Measurements from ENCODE around the gene APOC3. TPM values are rescaled to one million over a fixed set of nuclear protein-coding genes. Genes with fewer than 3 reads are reported as not detected.

APOC3 gene
- total and polyA plus RNA-seq, 4 donors: 1.4 TPM; not detected in 3

GRCh38 chr11:116842909-116843308, 13.2 kb downstream of the APOC3 start:
- Histone ChIP-seq H3K4me1 (ENCODE audit: control insufficient read depth, insufficient read depth, low read length) (peaks cover 13% of the 10 kb centered on the region), H3K27me3 (ENCODE audit: control insufficient read depth, insufficient read depth, low read length) (no peaks in the 10 kb centered on the region), H3K36me3 (ENCODE audit: control insufficient read depth, insufficient read depth, low read length) (peaks cover 36% of the 10 kb centered on the region), H3K27ac (ENCODE audit: low read depth, low read length) (no peak overlapping the region), H3K9me3 (ENCODE audit: control insufficient read depth, insufficient read depth, low read length) (no peaks in the 10 kb centered on the region), H3K4me3 (ENCODE audit: low read depth, low read length) (no peak overlapping the region)
- WGBS (ENCODE audit: insufficient coverage): 93% methylated on average over 4 of the region's 4 CpGs
- DNase-seq (ENCODE audit: low read depth in 4 of 6, low spot score in 6 of 6): no peak

- WGBS (ENCODE audit: insufficient coverage): 91% methylated on average over 3 of the region's 9 CpGs
- Histone ChIP-seq H3K4me1 (ENCODE audit: control insufficient read depth, insufficient read depth, low read length) (peaks cover 13% of the 10 kb centered on the region), H3K27me3 (ENCODE audit: control insufficient read depth, insufficient read depth, low read length) (no peaks in the 10 kb centered on the region), H3K36me3 (ENCODE audit: control insufficient read depth, insufficient read depth, low read length) (peaks cover 39% of the 10 kb centered on the region), H3K27ac (ENCODE audit: low read depth, low read length) (no peak overlapping the region), H3K4me3 (ENCODE audit: low read depth, low read length) (no peak overlapping the region), H3K9me3 (ENCODE audit: control insufficient read depth, insufficient read depth, low read length) (no peaks in the 10 kb centered on the region)
- no peak for DNase-seq (ENCODE audit: low read depth in 4 of 6, low spot score in 6 of 6)
These were observed 14.0 kb downstream of the APOC3 start for GRCh38 chr11:116843661-116844060.

- Histone ChIP-seq H3K36me3 (ENCODE audit: control insufficient read depth, insufficient read depth, low read length) (peaks cover 49% of the 10 kb centered on the region), H3K9me3 (ENCODE audit: control insufficient read depth, insufficient read depth, low read length) (no peaks in the 10 kb centered on the region), H3K4me3 (ENCODE audit: low read depth, low read length) (no peak overlapping the region), H3K27me3 (ENCODE audit: control insufficient read depth, insufficient read depth, low read length) (no peaks in the 10 kb centered on the region), H3K4me1 (ENCODE audit: control insufficient read depth, insufficient read depth, low read length) (peaks cover 13% of the 10 kb centered on the region), H3K27ac (ENCODE audit: low read depth, low read length) (no peak overlapping the region)
- no peak for DNase-seq (ENCODE audit: low read depth in 4 of 6, low spot score in 6 of 6)
- 100% methylated on average over 1 of the region's 4 CpGs for WGBS (ENCODE audit: insufficient coverage)
These were observed 15.0 kb downstream of the APOC3 start for GRCh38 chr11:116844722-116845121.

DNA sequence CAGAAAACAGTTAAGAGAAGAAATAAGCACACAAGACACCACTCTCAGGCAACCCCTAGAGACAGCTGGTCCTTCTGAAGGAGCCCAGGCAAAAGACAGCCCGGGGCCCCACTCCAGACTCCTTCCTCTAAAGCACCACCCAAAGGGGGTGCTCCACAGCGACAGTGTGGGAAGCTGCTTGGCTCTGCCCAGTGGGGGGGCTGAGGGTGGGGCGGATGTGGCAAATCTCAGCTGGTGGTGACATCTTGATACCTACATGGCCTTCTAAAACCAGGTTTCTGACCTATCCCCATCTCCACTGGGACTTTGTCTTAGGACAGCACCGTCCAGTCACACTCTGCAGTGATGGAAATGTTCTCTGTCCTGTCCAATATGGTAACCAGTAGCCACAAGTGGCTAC, 17.9 kb downstream of the APOC3 start:
- Histone ChIP-seq H3K4me1 (ENCODE audit: control insufficient read depth, insufficient read depth, low read length) (peaks cover 4% of the 10 kb centered on the region), H3K9me3 (ENCODE audit: control insufficient read depth, insufficient read depth, low read length) (no peaks in the 10 kb centered on the region), H3K27me3 (ENCODE audit: control insufficient read depth, insufficient read depth, low read length) (no peaks in the 10 kb centered on the region), H3K27ac (ENCODE audit: low read depth, low read length) (no peak overlapping the region), H3K36me3 (ENCODE audit: control insufficient read depth, insufficient read depth, low read length) (peaks cover 49% of the 10 kb centered on the region), H3K4me3 (ENCODE audit: low read depth, low read length) (no peak overlapping the region)
- WGBS (ENCODE audit: insufficient coverage): 100% methylated on average over 1 of the region's 4 CpGs
- DNase-seq (ENCODE audit: low read depth in 4 of 6, low spot score in 6 of 6): no peak

DNA sequence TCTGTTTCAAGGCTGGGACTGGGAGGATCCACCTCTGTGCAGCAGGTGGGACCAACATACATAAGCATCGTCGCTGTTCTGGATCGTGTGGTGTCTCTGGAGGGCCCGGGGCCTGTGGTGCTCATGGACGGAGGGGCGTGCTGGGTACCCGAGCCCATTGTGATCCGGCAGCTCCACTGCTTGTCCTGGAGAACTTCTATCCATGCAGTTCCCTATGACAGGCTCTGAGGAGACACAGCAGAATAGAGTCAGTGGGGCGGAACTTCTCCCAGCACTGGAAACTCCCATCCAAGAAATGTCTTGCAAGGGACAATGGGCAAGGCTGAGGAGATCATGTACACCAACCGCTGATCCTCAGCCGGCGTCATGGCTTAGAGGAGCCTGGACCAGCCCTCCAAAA, 19.4 kb downstream of the APOC3 start:
- Histone ChIP-seq H3K9me3 (ENCODE audit: control insufficient read depth, insufficient read depth, low read length) (no peaks in the 10 kb centered on the region), H3K27me3 (ENCODE audit: control insufficient read depth, insufficient read depth, low read length) (no peaks in the 10 kb centered on the region), H3K36me3 (ENCODE audit: control insufficient read depth, insufficient read depth, low read length) (peaks cover 45% of the 10 kb centered on the region), H3K27ac (ENCODE audit: low read depth, low read length) (no peak overlapping the region), H3K4me1 (ENCODE audit: control insufficient read depth, insufficient read depth, low read length) (peaks cover 4% of the 10 kb centered on the region), H3K4me3 (ENCODE audit: low read depth, low read length) (no peak overlapping the region)
- DNase-seq (ENCODE audit: low read depth in 4 of 6, low spot score in 6 of 6): no peak
- 92% methylated on average over 12 of the region's 12 CpGs for WGBS (ENCODE audit: insufficient coverage)

GRCh38 chr11:116849486-116849885, 19.8 kb downstream of the APOC3 start:
- no peak overlapping the region for H3K27ac ChIP-seq (ENCODE audit: low read depth, low read length)
- WGBS (ENCODE audit: insufficient coverage): 91% methylated on average over 5 of the region's 6 CpGs
- peaks cover 47% of the 10 kb centered on the region for H3K36me3 ChIP-seq (ENCODE audit: control insufficient read depth, insufficient read depth, low read length)
- H3K4me3 ChIP-seq (ENCODE audit: low read depth, low read length): no peak overlapping the region
- peaks cover 4% of the 10 kb centered on the region for H3K4me1 ChIP-seq (ENCODE audit: control insufficient read depth, insufficient read depth, low read length)
- DNase-seq (ENCODE audit: low read depth in 4 of 6, low spot score in 6 of 6): no peak
- H3K9me3 ChIP-seq (ENCODE audit: control insufficient read depth, insufficient read depth, low read length): no peaks in the 10 kb centered on the region
- no peaks in the 10 kb centered on the region for H3K27me3 ChIP-seq (ENCODE audit: control insufficient read depth, insufficient read depth, low read length)

GRCh38 chr11:116851626-116852025, 21.9 kb downstream of the APOC3 start:
- Histone ChIP-seq H3K9me3 (ENCODE audit: control insufficient read depth, insufficient read depth, low read length) (no peaks in the 10 kb centered on the region), H3K27me3 (ENCODE audit: control insufficient read depth, insufficient read depth, low read length) (no peaks in the 10 kb centered on the region), H3K36me3 (ENCODE audit: control insufficient read depth, insufficient read depth, low read length) (peaks cover 40% of the 10 kb centered on the region), H3K4me3 (ENCODE audit: low read depth, low read length) (no peak overlapping the region), H3K4me1 (ENCODE audit: control insufficient read depth, insufficient read depth, low read length) (peaks cover 4% of the 10 kb centered on the region), H3K27ac (ENCODE audit: low read depth, low read length) (peak overlapping the region; percentile 2)
- no CpG with 5 or more reads among the region's 7 CpGs for WGBS (ENCODE audit: insufficient coverage)
- peak in 1 of 6 donors; percentile 62 for DNase-seq (ENCODE audit: low read depth in 4 of 6, low spot score in 6 of 6)

DNA sequence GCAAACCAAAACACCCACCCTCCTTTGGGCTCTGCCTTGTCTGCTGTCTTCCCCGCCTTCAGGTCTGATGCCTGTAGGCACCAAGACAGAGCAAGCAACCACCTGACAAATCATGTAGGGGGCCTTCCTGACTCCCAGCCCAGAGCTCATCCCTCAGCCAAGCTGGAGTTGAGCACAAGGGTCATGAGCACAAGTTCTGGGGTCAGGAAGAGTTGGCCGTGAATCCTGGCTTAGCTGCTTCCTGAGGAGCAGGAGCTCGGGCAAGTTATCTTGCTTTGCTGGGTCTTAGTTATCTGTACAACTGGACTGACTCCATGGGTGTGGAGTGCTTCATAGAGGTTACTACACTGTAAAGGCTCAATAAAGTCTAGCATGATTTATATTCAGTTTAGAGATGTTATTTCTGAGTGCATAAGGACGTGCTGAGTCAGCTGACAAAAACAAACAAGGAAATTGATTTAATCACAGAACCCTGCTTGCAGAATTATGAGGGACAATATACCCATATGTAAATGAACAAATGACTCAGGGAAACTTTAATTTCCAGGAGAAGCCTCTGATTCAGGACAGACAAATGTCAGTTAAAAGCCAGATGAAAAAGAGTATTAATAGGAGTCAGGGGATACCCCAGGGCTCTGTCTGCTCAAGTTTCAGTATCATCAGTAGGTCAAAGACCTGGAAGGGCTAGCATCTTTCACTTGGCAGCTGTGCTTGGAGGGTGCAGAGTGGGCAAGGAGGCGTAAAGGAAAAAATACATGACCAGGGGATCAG, 22.7 kb downstream of the APOC3 start:
- Histone ChIP-seq H3K9me3 (ENCODE audit: control insufficient read depth, insufficient read depth, low read length) (no peaks in the 10 kb centered on the region), H3K27ac (ENCODE audit: low read depth, low read length) (peak overlapping the region; percentile 2), H3K27me3 (ENCODE audit: control insufficient read depth, insufficient read depth, low read length) (no peaks in the 10 kb centered on the region), H3K36me3 (ENCODE audit: control insufficient read depth, insufficient read depth, low read length) (peaks cover 33% of the 10 kb centered on the region), H3K4me1 (ENCODE audit: control insufficient read depth, insufficient read depth, low read length) (peaks cover 4% of the 10 kb centered on the region), H3K4me3 (ENCODE audit: low read depth, low read length) (no peak overlapping the region)
- 93% methylated on average over 3 of the region's 5 CpGs for WGBS (ENCODE audit: insufficient coverage)
- peak in 1 of 6 donors; percentile 33 for DNase-seq (ENCODE audit: low read depth in 4 of 6, low spot score in 6 of 6)

GRCh38 chr11:116853461-116854073, 23.9 kb downstream of the APOC3 start:
- H3K27ac ChIP-seq (ENCODE audit: low read depth, low read length): no peak overlapping the region
- no peaks in the 10 kb centered on the region for H3K9me3 ChIP-seq (ENCODE audit: control insufficient read depth, insufficient read depth, low read length)
- DNase-seq (ENCODE audit: low read depth in 4 of 6, low spot score in 6 of 6): no peak
- H3K27me3 ChIP-seq (ENCODE audit: control insufficient read depth, insufficient read depth, low read length): no peaks in the 10 kb centered on the region
- H3K36me3 ChIP-seq (ENCODE audit: control insufficient read depth, insufficient read depth, low read length): peaks cover 36% of the 10 kb centered on the region
- 90% methylated on average over 1 of the region's 6 CpGs for WGBS (ENCODE audit: insufficient coverage)
- peaks cover 4% of the 10 kb centered on the region for H3K4me1 ChIP-seq (ENCODE audit: control insufficient read depth, insufficient read depth, low read length)
- H3K4me3 ChIP-seq (ENCODE audit: low read depth, low read length): no peak overlapping the region

DNA sequence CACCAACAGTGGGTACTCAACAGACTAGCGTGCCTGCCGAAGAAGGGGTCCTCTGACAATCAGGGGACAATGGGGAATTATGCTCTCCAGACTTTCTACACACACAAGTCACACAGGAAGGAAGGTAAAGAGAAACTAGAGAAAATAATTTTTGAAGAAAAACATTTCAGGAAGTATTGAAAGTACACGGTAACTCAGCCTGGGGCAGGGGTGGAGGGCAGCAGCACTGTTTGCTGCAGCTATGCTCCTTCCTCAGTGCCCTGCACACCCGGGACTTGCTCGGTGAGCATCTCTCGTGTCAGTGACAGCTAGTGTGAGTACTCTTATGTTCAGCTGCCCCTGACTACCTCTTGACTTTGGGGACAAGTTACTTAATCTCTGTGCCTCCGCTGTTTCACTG, 25.7 kb downstream of the APOC3 start:
- no peaks in the 10 kb centered on the region for H3K9me3 ChIP-seq (ENCODE audit: control insufficient read depth, insufficient read depth, low read length)
- no peak for DNase-seq (ENCODE audit: low read depth in 4 of 6, low spot score in 6 of 6)
- H3K4me1 ChIP-seq (ENCODE audit: control insufficient read depth, insufficient read depth, low read length): peaks cover 4% of the 10 kb centered on the region
- peaks cover 41% of the 10 kb centered on the region for H3K36me3 ChIP-seq (ENCODE audit: control insufficient read depth, insufficient read depth, low read length)
- no peak overlapping the region for H3K27ac ChIP-seq (ENCODE audit: low read depth, low read length)
- 87% methylated on average over 5 of the region's 7 CpGs for WGBS (ENCODE audit: insufficient coverage)
- H3K4me3 ChIP-seq (ENCODE audit: low read depth, low read length): no peak overlapping the region
- no peaks in the 10 kb centered on the region for H3K27me3 ChIP-seq (ENCODE audit: control insufficient read depth, insufficient read depth, low read length)
